ENCODE data around the gene PPP1R36.

DNA sequence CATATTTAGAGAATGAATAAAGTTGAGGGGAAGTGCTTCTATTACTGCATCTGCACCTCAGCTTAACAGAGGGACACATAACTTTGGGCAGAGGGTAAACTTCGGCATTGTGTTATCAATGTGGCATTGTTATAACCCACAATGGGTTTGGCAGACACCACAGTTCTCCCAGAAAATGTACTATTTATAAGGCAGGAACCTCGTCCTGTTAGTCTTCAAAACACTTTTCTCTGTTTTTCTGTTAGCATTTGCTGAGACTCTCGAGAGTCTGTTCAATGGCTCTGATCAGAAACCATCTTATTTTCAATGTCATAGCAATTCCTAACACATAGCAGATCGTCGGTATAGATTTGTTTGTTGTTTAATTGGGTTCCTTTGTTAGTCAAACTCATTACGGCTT, 13.9 kb downstream of the PPP1R36 start:
- TF ChIP-seq, protein P1, sequence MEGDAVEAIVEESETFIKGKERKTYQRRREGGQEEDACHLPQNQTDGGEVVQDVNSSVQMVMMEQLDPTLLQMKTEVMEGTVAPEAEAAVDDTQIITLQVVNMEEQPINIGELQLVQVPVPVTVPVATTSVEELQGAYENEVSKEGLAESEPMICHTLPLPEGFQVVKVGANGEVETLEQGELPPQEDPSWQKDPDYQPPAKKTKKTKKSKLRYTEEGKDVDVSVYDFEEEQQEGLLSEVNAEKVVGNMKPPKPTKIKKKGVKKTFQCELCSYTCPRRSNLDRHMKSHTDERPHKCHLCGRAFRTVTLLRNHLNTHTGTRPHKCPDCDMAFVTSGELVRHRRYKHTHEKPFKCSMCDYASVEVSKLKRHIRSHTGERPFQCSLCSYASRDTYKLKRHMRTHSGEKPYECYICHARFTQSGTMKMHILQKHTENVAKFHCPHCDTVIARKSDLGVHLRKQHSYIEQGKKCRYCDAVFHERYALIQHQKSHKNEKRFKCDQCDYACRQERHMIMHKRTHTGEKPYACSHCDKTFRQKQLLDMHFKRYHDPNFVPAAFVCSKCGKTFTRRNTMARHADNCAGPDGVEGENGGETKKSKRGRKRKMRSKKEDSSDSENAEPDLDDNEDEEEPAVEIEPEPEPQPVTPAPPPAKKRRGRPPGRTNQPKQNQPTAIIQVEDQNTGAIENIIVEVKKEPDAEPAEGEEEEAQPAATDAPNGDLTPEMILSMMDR (IDR thresholded peaks at IDR 0.05; ENCODE audit: insufficient read depth, low read length, poor library complexity, severe bottlenecking): no peak
- TF ChIP-seq EZH2phosphoT487 (conservative IDR thresholded peaks at IDR 0.05; ENCODE audit: low read length): no peak
